SK-N-SH treated with all-trans-retinoic acid at 6 μM for 48 hours (cell line): ENCODE results near the gene DNAJC27.

Source experiments
- CSDC2 ChIP-seq: fragments of 250-450 bp; sonication (Bioruptor Pico); IDR thresholded peaks from 2 replicates; pipeline ENCODE4 v1.5.0; 2020; ENCODE audit warnings: mild to moderate bottlenecking, moderate library complexity
- OSR1 ChIP-seq: fragments of 250-450 bp; sonication (Bioruptor Pico); IDR thresholded peaks from 2 replicates; pipeline ENCODE4 v1.8.0; 2022; ENCODE audit warnings: moderate library complexity, mild to moderate bottlenecking, inconsistent platforms
- POU6F1 ChIP-seq: fragments of 250-450 bp; sonication (Bioruptor Pico); IDR thresholded peaks from 2 replicates; pipeline ENCODE4 v1.8.0; 2021; ENCODE audit warnings: low read depth, mild to moderate bottlenecking, moderate library complexity, borderline replicate concordance
- SNAI2 ChIP-seq: fragments of 250-450 bp; sonication (Bioruptor Pico); IDR thresholded peaks from 2 replicates; pipeline ENCODE4 v1.5.0; 2020; ENCODE audit warnings: mild to moderate bottlenecking, moderate library complexity
- TOX ChIP-seq: fragments of 250-450 bp; sonication (Bioruptor Pico); IDR thresholded peaks from 2 replicates; pipeline ENCODE4 v1.8.0; 2021; ENCODE audit warnings: mild to moderate bottlenecking, moderate library complexity, borderline replicate concordance
- ZFP3 ChIP-seq: fragments of 250-450 bp; sonication (Bioruptor Pico); IDR thresholded peaks from 2 replicates; pipeline ENCODE4 v1.5.0; 2020; ENCODE audit warnings: mild to moderate bottlenecking, moderate library complexity

DNA sequence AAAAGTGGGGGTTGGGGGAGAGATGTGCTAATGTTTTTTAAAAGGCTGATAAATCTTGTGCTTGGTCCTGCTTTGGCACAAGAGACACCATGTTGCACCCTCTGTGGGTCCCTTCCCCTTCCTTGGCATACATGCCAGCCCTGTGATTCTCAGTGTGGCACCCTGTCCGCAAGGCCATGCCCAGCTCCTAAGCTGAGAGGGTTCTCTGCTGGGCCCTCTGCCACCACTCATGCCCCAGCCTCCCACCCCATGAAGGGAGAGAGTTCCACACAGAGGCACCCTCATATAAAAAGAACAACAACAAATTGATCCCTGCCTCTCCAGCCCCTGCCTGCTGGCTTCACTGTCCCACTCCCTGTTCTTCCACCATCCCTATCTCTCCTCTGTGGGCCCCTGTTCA, 49.2 kb downstream of the DNAJC27 start:
- no peak for TF ChIP-seq TOX (CRISPR knock-in tag)
- no peak for TF ChIP-seq OSR1 (CRISPR knock-in tag)
- TF ChIP-seq POU6F1, result no peak
- no peak for TF ChIP-seq CSDC2 (CRISPR knock-in tag)
- TF ChIP-seq SNAI2 (CRISPR knock-in tag), result no peak
- TF ChIP-seq ZFP3 (CRISPR knock-in tag), result no peak
